ENCODE data around the gene MFRP.

Gene MFRP

GRCh38 chr11:119335655-119336543 is 10.6 kb downstream of the MFRP start:
- no peak for DNase-seq

DNA sequence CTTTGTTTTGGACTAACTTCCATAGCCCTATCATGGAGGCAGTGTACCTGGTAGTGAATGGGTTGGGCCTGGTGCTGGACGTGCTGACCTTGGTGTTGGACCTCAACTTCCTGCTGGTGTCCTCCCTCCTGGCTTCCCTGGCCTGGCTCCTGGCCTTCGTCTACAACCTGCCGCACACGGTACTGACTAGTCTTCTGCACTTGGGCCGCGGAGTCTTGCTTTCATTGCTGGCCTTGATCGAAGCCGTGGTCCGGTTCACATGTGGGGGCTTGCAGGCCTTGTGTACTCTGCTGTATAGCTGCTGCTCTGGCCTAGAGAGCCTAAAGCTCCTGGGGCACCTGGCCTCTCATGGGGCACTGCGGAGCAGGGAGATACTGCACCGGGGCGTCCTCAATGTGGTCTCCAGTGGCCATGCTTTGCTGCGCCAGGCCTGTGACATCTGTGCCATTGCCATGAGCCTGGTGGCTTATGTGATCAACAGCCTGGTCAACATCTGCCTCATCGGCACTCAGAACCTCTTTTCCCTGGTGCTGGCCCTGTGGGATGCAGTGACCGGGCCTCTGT is 11.3 kb downstream of the MFRP start:
- no peak for DNase-seq

- DNase-seq, result peak; percentile 97
Observed at GRCh38 chr11:119334174-119334930, 12.2 kb downstream of the MFRP start, which contains the start of gene RNF26. Gene RNF26, plus strand, starts transcription at chr11:119334527. Its CDS starts 596 bp downstream, at chr11:119335123.

DNA sequence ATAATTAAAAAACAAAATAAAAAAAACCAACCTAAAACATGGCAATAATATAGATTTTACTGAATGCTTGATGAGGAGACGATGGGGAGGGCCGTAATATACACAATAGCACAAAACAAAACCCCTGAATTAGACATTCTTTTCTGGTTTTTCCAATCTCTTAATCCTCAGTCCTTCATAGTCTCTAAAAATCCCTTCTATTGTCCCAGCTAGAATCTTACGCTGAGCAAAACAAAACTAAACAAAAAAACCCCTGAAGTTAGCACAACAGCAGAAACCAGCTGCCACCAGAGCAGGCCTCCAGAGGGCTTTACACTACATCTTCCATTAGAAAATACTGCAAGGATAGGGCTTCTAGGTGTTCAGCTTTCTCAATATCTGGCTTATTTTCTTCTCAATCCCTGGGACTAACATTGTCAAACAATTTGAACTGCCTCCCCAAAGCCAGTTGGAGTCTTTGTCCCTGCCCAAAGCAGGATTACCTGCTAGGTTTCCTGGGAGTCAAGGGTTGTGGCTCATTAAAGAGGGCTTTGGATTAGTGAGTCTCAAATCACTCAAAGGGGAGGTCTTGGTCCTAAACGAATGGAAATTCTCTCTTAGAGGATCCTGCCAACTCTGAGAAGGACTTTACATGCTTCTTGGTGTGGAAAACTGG is 14.3 kb downstream of the MFRP start:
- DNase-seq, result no peak

DNA sequence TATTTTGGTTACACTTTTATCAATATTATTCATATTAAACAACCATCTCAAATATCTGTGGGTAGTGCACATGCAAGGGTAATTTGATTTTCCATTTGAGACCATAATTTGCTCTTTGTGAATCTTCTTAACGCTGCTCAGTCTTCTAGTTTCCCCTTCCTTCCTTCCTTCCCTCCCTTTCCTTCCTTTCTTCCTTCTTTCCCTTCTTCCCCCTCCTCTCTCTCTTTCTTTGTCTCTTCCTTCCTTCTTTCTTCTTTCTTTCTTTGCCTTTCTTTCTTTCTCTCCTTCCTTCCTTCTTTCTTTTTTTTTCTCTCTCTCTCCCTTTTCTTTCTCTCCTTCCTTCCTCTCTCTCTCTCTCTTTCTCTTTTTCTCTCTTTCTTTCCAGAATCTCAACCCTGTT is 16.3 kb downstream of the MFRP start:
- no peak for DNase-seq

DNA sequence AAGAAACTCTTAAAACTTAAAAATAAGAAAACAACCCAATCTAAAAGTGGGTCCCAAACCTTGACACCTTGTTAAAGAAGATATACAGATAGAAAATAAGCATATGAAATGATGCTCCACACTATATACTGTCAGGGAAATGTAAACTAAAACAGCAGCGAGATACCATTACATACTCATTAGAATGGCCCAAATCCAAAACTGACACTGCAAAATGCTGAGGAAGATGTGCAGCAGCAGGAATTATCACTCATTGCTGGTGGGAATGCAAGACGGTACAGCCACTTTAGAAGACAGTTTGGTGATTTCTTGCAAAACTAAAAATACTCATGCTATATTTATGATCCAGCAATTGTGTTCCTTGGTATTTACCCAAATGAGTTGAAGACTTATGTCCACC is 17.2 kb downstream of the MFRP start:
- DNase-seq, result no peak

DNA sequence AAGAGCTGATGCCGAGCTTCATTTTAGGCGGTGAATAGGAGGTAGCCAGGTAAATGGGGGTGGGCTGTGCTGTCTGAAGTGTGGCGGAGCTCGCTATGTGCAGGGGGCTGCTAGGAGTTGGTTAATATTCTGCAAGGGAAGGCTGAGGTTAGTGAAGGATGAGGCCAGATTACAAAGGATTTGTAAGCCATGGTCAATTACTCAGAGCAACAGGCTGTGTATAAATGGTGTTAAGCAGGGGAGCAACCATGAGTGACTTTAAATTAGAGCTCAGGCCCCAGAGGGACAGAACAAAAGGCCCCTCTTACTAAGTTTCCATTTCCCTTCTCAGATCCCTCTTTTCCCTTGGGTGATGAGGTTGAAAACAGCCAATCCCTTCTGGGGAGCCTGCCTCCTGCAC is 22.3 kb downstream of the MFRP start:
- no peak for DNase-seq

GRCh38 chr11:119323532-119324033 is 22.9 kb downstream of the MFRP start:
- peak; percentile 79 for DNase-seq

GRCh38 chr11:119322921-119323531 is 23.5 kb downstream of the MFRP start:
- DNase-seq, result no peak

- no peak for DNase-seq
Observed at GRCh38 chr11:119322360-119322739, 24.2 kb downstream of the MFRP start.

DNA sequence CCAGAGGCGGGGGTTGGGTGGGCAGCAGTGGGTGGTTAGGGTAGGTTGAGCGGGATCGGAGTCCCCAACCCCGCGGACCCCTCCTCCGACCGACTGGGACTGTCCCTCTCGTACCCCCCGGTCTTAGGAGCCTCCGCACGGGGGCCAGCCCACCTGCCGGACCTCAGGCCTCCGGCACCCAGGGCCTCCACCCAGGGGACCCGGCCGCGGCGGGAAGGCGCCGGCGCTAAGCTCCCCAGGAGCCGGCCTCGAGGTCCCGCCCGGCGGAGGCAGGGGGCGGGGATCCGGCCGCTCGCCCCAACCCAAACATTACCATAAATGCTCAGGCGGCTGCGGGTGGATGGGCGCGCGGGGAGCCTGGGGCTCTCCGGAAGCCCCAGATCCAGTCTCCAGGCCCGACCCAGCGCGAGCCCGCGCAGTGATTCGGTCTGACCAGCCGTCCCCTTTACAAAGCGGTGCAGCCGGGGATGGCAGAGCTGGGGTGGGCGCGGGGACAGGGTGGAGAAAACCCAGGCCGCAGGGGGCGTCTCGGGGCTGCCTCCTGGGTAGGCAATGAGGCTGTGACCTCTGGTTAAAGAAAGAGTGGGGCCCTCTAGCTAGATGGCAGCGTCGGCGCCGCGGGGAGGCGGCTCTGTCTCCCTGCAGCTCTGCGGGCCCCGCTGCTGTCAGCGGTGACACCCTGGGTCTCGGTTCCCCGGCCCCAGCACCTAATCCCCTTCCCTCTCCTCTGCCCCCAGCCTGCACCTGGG is 25.6 kb downstream of the MFRP start:
- peak; percentile 80 for DNase-seq

DNA sequence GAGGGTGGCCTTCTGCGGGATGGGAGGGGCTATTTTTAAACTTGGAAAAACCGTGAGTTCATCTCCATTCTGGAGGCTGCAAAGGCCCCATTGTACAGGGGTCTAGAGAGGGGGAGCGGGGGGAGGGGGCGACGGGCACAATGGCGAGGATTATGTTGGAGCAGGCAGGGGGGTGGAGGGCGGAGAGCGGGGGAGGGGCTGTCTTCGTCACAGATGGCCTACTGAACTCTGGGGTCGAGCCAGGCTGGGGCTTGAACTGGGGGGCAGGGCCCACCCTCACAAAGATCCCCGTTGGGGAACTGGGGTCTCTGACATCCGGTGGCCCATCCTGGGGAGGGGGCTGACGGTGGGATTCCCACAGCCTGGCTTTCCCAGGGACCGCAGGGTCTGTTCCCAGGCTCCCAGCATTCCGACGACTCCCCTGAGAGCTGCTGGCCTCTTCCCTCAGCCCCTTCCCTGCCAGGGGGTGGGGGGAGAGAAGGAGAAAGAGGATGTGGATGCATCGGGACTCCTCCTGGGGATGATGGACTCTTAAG is 26.2 kb downstream of the MFRP start:
- no peak for DNase-seq

GRCh38 chr11:119319700-119320239 is 26.7 kb downstream of the MFRP start:
- no peak for DNase-seq

- no peak for DNase-seq
Observed at GRCh38 chr11:119319136-119319699, 27.3 kb downstream of the MFRP start.

DNA sequence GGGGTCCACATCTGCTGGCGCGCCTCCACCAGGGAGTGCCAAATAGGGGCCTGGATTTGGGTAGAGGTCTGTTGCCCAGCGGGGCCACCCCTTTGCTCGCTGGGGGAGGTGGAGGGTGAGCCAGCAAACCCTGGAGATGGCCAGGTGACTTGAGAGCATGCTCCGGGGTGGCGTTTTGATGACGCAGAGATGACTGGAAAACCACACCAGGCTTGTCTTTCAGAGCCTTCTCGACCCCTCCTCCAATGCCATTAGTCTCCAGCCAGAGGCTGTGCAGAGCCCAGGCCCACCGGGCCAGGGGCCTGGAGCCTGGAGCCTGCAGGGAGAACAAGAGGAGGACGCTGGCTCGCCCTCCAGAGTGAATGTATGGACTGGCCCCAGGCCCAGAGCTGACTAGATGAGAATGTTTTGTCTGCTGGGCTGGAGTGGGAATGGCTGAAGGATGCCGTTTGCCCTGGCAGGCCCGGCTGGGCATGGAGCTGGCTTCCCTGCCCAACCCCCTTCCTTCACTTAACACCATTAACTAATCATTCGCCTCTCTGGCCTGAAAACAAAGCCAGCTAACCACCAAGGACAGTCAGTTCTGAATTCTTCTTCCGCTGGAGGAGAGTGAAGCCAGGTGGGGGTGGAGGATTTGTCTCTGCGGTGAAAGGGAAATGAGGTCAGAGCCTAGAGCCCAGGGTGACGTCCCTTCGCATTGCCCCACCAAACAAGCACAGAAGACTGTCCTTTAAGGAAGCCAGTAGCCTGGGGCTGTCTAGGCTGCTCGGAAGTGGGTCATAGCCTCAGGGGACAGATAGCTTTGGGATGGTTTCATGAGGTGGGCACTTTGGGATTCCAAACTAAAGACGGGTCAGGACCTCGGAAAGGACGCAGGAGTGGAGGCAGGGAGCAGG is 28.0 kb downstream of the MFRP start:
- DNase-seq, result peak; percentile 70

DNA sequence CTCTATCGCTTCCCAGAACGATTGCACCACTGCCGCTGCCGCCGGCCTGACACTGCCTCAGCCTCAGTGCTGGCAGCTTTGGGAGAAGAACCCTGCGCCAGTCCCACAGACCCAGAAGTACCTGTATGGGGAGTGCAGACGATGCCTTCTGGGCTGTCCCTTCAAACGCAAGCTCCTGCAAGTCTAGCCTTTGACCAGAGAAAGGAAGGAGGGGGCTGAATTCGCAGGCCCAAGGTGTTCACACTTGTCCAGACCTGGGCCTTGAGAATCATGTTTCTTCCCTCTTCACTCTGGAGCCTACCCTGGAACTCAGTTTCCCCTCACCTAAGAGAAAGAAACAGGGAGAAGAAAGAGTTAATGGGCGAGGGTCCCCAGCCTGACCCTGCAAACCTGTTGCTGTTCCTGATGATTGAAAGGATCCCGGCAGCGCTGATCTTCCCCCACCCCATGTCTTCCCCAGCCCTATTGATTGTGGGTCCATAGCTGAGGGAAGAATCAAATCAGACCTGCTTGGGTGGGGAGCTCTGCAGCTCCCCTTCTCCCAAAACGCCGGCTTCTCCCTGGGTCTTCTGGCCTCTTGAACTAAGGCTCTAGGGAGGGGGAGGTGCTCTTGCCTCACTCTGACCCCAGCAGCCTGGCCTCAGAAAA is 28.8 kb downstream of the MFRP start:
- DNase-seq, result no peak

GRCh38 chr11:119316729-119317591 is 29.5 kb downstream of the MFRP start, which contains the start of gene MCAM:
Gene MCAM, minus strand, starts transcription at chr11:119317130. Its CDS starts 29 bp downstream, at chr11:119317101.
- DNase-seq, result no peak

Measured in activated CD4-positive, alpha-beta T cell treated with anti-CD3 and anti-CD28 coated beads, Interleukin-10, Interleukin-2, amounts not matched to agents 100 ng/mL and 50 ng/mL, durations not matched to agents 16 hours and 8 hours (primary cell).